CD4-positive, alpha-beta T cell (primary cell): ENCODE data around the gene DENND1A. TPM values are rescaled to one million over a fixed set of nuclear protein-coding genes. Genes with fewer than 3 reads are reported as not detected.

Experiments
- ATAC-seq: fragments of 200-7000 bp; cut with Tn5 transposase; one replicate; pipeline ENCODE4 v1.10.0; 2022; ENCODE audit warnings: mild to moderate bottlenecking; ENCODE audit not compliant: poor library complexity
- CTCF ChIA-PET: fragments of 350-600 bp; sonication (Branson Sonifier 250); formaldehyde crosslinking; loops from one replicate; lab custom pipeline; 2021; ENCODE audit warnings: antibody characterized with exemption, inconsistent platforms; lab: Charles Lee
- POLR2A ChIA-PET: fragments of 350-600 bp; sonication (Branson Sonifier 250); formaldehyde crosslinking; loops from one replicate; lab custom pipeline; 2021; ENCODE audit warnings: antibody characterized with exemption, inconsistent platforms; lab: Charles Lee
- DNase-seq, 14 experiments: peaks; one replicate each; pipeline ENCODE4 v3.0.0-alpha.2; 2013 to 2020; ENCODE audit warnings: mixed read lengths in 2 of 14
- H3K27ac ChIP-seq, 2 donors: one replicate each; pipeline versions ENCODE4 v1.5.1 to v1.7.0; 2013; ENCODE audit warnings: low read length in 2 of 2, low read depth in 1 of 2, mild to moderate bottlenecking in 1 of 2
- H3K27me3 ChIP-seq, 2 experiments: 1 replicate in 1 of 2; 2 replicates in 1 of 2; pipeline versions ENCODE4 v1.6.1 to v1.7.0; 2013; ENCODE audit warnings: low read length in 2 of 2, control low read depth in 1 of 2, mild to moderate bottlenecking in 1 of 2, moderate library complexity in 1 of 2; ENCODE audit not compliant: insufficient read depth in 2 of 2, control insufficient read depth in 1 of 2
- H3K36me3 ChIP-seq: one replicate; pipeline ENCODE4 v1.6.1; 2013; ENCODE audit warnings: low read length, control low read depth; ENCODE audit not compliant: insufficient read depth
- H3K4me1 ChIP-seq: one replicate; pipeline ENCODE4 v1.6.1; 2013; ENCODE audit warnings: low read length, control low read depth; ENCODE audit not compliant: insufficient read depth
- H3K4me3 ChIP-seq: one replicate; pipeline ENCODE4 v1.5.1; 2013; ENCODE audit warnings: mild to moderate bottlenecking, low read length, moderate library complexity
- H3K9me3 ChIP-seq, 2 experiments: 1 replicate in 1 of 2; 2 replicates in 1 of 2; pipeline versions ENCODE4 v1.6.1 to v1.7.0; 2013; ENCODE audit warnings: low read length in 2 of 2, mild to moderate bottlenecking in 2 of 2, control low read depth in 1 of 2, moderate library complexity in 1 of 2; ENCODE audit not compliant: control insufficient read depth in 1 of 2, insufficient read depth in 1 of 2
- H3K27ac Mint-ChIP-seq: one replicate; pipeline ENCODE4 v1.8.0; 2020; ENCODE audit warnings: mixed read lengths
- H3K27me3 Mint-ChIP-seq: one replicate; pipeline ENCODE4 v1.8.0; 2021; ENCODE audit warnings: mixed read lengths
- H3K36me3 Mint-ChIP-seq: one replicate; pipeline ENCODE4 v1.8.0; 2021; ENCODE audit warnings: low read depth, mixed read lengths
- H3K4me1 Mint-ChIP-seq: one replicate; pipeline ENCODE4 v1.8.0; 2021; ENCODE audit warnings: low read depth, mixed read lengths
- H3K4me3 Mint-ChIP-seq: one replicate; pipeline ENCODE4 v1.8.0; 2020; ENCODE audit warnings: mild to moderate bottlenecking, mixed read lengths
- H3K9me3 Mint-ChIP-seq: one replicate; pipeline ENCODE4 v1.8.0; 2020; ENCODE audit warnings: mixed read lengths
- intact Hi-C, 2 experiments: fragments of 100-400 bp; cut with DNase I in 1 of 2; cut with micrococcal nuclease in 1 of 2; formaldehyde crosslinking; loops; one replicate each; pipeline versions ENCODE4 v1.15.1 to v1.9.0; 2023 to 2025; cut with DNase I, micrococcal nuclease
- microRNA-seq: library from miRNA; unstranded; fragments of <30 nt; microRNA quantifications from one replicate; pipeline ENCODE4 v1.2.0, GENCODE V29; 2021; ENCODE audit warnings: borderline microRNAs expressed, borderline replicate concordance
- total RNA-seq, 174 experiments: library from RNA in 2 of 174; stranded (reverse) in 2 of 174; gene quantifications; one replicate each; pipeline ENCODE4 v1.2.3 and lab custom pipeline; 2021 to 2026
- TF ChIP-seq, protein P1 (sequence below): fragments of 200-600 bp; IDR thresholded peaks from one replicate; pipeline ENCODE4 v1.8.0; 2022; ENCODE audit warnings: antibody characterized with exemption, mild to moderate bottlenecking

Gene DENND1A
- total RNA-seq, 2 experiments from 2014 or later = 20.0 to 20.6 TPM

DNA sequence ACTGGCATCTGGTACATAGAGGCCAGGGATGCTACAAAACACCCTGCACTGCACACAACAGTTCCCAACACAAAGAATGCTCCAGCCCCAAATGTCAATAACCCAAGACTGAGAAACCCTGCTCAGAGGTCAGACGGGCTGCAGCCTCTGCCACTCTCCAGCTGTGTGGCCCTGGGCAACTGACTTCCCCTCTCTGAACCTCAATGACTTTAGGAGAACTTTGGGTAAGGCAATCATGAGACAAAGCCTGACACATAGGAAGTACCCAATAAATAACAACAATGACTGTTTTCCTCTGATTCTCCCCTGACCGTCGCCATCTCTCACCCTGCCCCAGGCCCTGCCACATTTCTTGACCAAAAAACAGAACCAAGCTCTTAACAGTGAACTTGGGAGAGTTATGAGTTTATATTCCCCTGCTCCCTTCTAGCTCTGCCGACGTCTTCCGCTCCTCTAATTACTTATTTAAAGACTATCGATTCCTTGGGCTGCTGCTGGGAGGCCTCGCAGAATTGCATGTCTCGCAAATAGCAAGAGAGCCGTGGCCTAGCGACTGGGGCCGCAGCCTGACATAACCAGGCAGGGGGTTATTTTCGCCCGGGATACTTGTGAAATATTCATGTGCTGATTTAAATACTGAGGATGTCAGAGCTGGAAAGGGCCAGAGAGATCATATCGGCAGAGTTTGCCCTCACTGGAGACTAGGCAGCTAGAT, 598.4 kb downstream of the DENND1A start:
- H3K4me3 ChIP-seq = no peak overlapping the region
- ATAC-seq (no peak), DNase-seq (no peak)
- intact Hi-C loops = no loop called here
- H3K4me1 ChIP-seq = peaks cover 4% of the 10 kb centered on the region
- no peak overlapping the region for H3K27ac ChIP-seq
- Mint-ChIP-seq H3K36me3 (no peaks in the 10 kb centered on the region), H3K27me3 (no peaks in the 10 kb centered on the region), H3K9me3 (no peaks in the 10 kb centered on the region), H3K27ac (no peak overlapping the region), H3K4me3 (no peak overlapping the region), H3K4me1 (no peaks in the 10 kb centered on the region)
- no peaks in the 10 kb centered on the region for H3K9me3 ChIP-seq
- ChIA-PET CTCF (no interaction called here), POLR2A (no interaction called here)
- TF ChIP-seq, protein P1, sequence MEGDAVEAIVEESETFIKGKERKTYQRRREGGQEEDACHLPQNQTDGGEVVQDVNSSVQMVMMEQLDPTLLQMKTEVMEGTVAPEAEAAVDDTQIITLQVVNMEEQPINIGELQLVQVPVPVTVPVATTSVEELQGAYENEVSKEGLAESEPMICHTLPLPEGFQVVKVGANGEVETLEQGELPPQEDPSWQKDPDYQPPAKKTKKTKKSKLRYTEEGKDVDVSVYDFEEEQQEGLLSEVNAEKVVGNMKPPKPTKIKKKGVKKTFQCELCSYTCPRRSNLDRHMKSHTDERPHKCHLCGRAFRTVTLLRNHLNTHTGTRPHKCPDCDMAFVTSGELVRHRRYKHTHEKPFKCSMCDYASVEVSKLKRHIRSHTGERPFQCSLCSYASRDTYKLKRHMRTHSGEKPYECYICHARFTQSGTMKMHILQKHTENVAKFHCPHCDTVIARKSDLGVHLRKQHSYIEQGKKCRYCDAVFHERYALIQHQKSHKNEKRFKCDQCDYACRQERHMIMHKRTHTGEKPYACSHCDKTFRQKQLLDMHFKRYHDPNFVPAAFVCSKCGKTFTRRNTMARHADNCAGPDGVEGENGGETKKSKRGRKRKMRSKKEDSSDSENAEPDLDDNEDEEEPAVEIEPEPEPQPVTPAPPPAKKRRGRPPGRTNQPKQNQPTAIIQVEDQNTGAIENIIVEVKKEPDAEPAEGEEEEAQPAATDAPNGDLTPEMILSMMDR = no peak
- H3K36me3 ChIP-seq = no peaks in the 10 kb centered on the region
- H3K27me3 ChIP-seq = no peaks in the 10 kb centered on the region

Small RNA genes lying within 50 kb of the gene (microRNA-seq; reads per million reads assigned to microRNA genes)
- gene MIR601 (not detected), gene MIR7150 (not detected)

Other genes starting within 250 kb of the DENND1A start
- under 1 TPM in 1 of 2 experiments, not detected in 1; 0.14 TPM for gene LHX2, start 81.6 kb upstream of the DENND1A start, total RNA-seq